22Rv1 (cell line): ENCODE results near the gene ZNF341.

Experiments used
- H3K27ac ChIP-seq: fragments of 450-650 bp; 2 replicates; pipeline ENCODE4 v1.5.1; 2017
- ZFX ChIP-seq: fragments of 450-650 bp; IDR thresholded peaks from 2 replicates; pipeline ENCODE4 v1.6.1; 2017; ENCODE audit warnings: antibody characterized with exemption, borderline replicate concordance
- TF ChIP-seq, protein P1 (sequence below): fragments of 450-650 bp; IDR thresholded peaks from 2 replicates; pipeline ENCODE4 v1.5.1; 2017; ENCODE audit warnings: mild to moderate bottlenecking

Gene ZNF341

DNA sequence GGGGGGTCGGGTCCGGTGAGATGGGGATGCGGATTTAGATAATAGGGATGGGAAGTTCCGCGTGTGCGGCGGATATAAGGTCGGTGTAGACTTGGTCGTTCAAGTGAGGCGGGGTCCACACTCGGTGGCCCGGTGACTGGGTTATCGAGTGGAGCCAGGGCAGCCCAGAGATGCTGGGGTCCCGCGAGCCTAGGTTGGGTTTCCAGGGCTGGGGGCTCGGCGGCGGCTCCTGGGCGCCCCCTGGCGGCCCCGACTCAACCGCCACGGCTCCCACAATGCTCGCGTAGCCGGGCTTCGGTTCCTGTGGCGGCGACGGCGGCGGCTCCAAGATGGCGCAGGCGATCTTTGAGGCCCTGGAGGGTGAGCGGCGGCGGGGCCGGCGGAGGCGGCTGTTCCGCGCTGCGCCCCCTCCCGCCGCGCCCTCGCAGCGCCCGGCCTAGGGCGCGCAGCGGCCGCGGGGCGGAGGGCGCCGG is at the start of gene ZNF341:
Gene ZNF341 (plus strand): TSS at position 304 of the 473 bp plus-strand sequence. CDS start 26 bp downstream, at position 330.
- peak within 1 kb of the TSS; percentile 99 for H3K27ac ChIP-seq
- TF ChIP-seq, protein P1, sequence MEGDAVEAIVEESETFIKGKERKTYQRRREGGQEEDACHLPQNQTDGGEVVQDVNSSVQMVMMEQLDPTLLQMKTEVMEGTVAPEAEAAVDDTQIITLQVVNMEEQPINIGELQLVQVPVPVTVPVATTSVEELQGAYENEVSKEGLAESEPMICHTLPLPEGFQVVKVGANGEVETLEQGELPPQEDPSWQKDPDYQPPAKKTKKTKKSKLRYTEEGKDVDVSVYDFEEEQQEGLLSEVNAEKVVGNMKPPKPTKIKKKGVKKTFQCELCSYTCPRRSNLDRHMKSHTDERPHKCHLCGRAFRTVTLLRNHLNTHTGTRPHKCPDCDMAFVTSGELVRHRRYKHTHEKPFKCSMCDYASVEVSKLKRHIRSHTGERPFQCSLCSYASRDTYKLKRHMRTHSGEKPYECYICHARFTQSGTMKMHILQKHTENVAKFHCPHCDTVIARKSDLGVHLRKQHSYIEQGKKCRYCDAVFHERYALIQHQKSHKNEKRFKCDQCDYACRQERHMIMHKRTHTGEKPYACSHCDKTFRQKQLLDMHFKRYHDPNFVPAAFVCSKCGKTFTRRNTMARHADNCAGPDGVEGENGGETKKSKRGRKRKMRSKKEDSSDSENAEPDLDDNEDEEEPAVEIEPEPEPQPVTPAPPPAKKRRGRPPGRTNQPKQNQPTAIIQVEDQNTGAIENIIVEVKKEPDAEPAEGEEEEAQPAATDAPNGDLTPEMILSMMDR, result peak; percentile 92
- no peak for TF ChIP-seq ZFX

DNA sequence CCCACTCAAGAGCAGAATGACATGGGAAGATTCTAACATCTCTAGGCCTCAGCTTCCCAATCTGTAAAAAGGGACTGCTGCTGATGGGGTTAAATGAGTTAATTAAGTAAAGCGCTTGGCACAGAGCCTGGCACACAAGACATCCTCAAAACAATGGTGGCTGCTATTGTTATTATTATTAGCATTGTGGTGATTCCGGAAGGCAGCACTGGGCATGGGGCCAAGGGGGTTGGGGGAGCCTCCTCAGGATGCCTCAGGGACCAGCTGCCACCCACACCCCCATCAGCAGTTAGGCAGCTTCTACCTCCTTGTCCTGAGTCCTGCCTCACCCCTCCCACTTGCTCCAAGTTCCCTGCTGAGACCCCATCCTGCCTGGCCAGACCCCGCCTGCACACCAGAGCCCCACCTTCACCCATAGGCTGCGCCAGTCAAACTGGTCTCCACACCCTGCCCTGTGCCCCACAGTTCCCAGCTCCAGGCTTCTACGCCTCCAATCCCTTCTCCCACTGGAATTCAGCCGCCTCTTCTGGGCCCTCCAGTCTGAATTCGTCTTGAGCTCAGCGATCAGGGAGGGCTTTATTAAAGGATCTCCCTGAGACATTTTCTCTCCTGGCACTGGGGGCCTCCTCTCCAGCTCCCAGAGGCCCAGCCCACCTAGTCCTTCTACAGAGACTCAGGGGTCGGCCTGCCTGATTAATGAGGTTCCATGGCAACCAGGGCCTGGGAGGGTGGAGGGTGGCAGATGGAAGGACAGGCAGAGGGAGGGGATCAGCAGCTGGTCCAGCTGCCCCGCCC is 47.1 kb upstream of the ZNF341 start:
- peak overlapping the region; percentile 86 for H3K27ac ChIP-seq
- TF ChIP-seq ZFX, result no peak
- TF ChIP-seq, protein P1, result no peak

DNA sequence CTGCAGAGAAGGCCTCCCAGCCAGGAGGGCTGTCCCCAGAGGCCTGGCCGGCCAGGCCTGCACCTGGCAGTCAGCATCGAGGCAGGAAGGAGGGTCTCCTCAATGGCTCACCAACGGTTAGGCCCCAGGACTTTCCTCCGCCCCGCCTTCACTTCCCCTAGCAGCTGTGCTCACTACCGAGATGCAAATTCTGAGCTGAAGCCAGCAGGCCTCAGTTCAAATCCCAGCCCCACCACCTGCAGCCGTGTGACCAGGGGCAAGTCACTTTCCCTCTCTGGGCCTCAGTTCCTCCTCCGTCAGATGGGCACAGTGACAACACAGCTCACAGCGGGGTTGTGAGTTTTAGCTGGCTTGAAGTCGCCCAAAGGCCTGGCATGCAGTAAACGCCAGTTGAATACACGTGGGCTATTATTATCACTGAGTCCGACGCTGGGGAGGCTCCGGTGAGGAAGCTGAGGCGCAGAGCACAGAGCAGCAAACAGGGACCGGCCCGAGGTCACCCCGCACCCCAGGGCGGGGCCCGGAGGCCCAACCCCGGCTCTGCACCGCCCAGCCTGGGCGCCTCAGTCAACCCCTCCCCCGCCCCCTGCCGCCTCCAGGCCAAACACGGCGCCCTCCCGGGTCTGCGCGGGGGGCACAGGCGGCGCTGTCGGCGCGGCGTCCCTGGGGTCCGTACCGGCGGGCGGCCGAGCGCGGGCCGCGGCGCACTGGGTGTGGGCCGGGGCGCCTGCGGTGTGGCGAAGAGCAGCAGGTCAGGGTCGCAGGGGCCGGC is 46.3 kb upstream of the ZNF341 start:
- H3K27ac ChIP-seq, result peak overlapping the region; percentile 86
- TF ChIP-seq, protein P1, result no peak
- no peak for TF ChIP-seq ZFX

DNA sequence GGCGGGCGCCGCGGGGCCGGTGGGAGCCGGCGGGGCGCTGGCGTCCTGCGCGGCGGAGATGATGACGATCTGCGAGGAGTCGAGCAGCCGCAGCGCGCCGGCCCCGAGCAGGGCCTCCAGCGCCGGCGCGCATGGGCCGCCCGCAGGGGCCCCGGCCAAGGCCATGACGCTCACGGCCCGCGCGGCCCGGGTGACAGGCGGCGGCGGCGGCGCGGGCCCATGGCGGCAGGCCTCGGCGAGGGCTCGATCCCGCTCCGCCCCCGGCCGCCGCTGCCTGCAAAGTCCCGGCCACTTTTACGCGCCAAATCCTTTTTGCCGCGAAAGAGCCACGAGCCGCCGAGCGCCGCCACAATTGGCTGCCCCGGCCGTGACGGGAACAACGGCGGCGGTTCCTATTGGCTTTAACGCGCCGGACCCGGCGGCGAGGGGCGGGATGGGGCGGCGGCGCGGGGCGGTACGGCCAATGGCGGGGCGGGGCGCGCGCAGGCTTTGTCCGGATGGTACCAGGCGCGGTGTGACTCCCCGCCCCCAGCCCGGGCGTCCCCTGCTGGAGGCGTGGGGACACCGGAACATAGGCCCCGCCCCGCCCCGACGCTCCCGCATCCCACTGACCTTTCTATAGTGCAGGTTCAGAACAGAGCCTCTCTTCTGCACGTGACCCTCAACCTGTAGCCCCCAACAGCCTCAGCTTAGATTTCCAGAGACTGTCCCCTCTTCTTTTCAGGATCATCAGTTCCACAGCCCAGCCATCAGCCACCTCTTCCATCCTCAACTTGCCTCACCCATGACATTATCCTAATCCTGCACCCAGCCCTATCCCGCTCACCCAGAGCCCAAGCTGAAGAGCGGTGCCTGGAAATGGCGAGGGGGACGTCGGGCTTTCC is 45.5 kb upstream of the ZNF341 start, which contains the start of gene E2F1:
Gene E2F1 (minus strand): TSS at position 286 of the 884 bp plus-strand sequence. CDS start 121 bp downstream, at position 165.
- peak within 1 kb of the TSS; percentile 86 for H3K27ac ChIP-seq
- TF ChIP-seq, protein P1, result peak; percentile 34
- TF ChIP-seq ZFX, result no peak

DNA sequence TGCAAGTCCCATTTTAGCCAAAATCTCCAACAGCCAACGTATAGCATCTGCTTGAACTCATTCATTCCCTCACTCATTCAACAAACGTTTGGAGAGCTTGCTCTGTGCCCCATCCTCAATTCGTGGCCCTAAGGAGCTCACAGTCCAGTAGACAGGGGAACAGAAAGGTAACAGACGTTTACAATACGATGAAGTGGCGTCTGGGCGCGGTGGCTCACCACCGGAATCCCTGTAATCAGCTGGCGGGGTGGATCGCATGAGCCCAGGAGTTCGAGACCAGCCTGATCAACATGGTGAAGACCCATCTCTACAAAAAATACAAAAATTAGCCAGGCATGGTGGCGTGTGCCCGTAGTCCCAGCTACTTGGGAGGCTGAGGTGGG is 44.8 kb upstream of the ZNF341 start:
- H3K27ac ChIP-seq, result 0 out of 2 replicates have a peak overlapping the region, but pooled peaks have one; percentile 86
- TF ChIP-seq, protein P1, result no peak
- TF ChIP-seq ZFX, result no peak

DNA sequence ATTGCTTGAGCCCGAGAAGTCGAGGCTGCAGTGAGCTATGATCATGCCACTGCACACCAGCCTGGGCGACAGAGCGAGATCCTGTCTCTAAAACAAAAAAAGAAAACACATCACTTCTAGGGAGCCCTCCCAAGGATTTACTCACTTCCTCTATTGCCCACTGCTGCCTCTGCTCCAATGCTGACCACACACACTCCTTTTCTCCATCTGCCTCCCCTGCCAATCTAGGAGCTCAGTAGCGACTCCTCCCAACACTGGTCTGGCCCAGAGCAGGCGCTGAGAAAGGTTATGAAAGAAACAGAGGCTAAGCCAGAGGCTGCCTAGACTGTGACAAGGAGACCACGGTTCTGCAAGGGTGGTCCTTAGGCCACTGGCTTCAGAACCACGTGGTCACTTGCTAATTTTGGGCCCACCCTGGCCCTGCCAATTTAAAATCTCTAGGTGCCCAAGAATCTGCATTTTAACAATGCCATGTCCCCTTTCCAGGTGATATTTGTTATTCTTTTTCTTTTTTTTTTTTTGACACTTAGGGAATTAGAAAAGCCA is 44.4 kb upstream of the ZNF341 start:
- no peak overlapping the region for H3K27ac ChIP-seq
- TF ChIP-seq, protein P1, result no peak
- no peak for TF ChIP-seq ZFX
